Type B pancreatic cell (in vitro differentiated cells): ENCODE results near the gene AGAP2. TPM values are rescaled to one million over a fixed set of nuclear protein-coding genes. Genes with fewer than 3 reads are reported as not detected.

Experiments used
- DNase-seq: peaks from one replicate; pipeline ENCODE4 v3.0.0; 2021; ENCODE audit warnings: mixed read lengths; ENCODE audit not compliant: unreplicated experiment; ENCODE audit errors: extremely low spot score
- H3K27ac Mint-ChIP-seq: 2 replicates; pipeline ENCODE4 v1.8.0; 2021; ENCODE audit warnings: mild to moderate bottlenecking, mixed read lengths
- H3K27me3 Mint-ChIP-seq: 2 replicates; pipeline ENCODE4 v1.8.0; 2021; ENCODE audit warnings: mixed read lengths
- H3K36me3 Mint-ChIP-seq: 2 replicates; pipeline ENCODE4 v1.8.0; 2021; ENCODE audit warnings: mixed read lengths
- H3K4me1 Mint-ChIP-seq: one replicate; pipeline ENCODE4 v1.8.0; 2021; ENCODE audit warnings: mixed read lengths; ENCODE audit not compliant: unreplicated experiment
- H3K4me3 Mint-ChIP-seq: 2 replicates; pipeline ENCODE4 v1.8.0; 2021; ENCODE audit warnings: mild to moderate bottlenecking, mixed read lengths
- H3K9me3 Mint-ChIP-seq: 2 replicates; pipeline ENCODE4 v1.8.0; 2021; ENCODE audit warnings: mixed read lengths
- total RNA-seq: library from RNA; stranded (reverse); gene quantifications from 2 replicates; pipeline ENCODE4 v1.2.1, GENCODE V29; 2021; ENCODE audit warnings: low replicate concordance
- TF ChIP-seq, protein P1 (sequence below): fragments of 200-600 bp; sonication (generic); conservative IDR thresholded peaks from 2 replicates; pipeline ENCODE4 v1.5.0; 2021; ENCODE audit warnings: antibody characterized with exemption, mild to moderate bottlenecking

AGAP2 gene
- total RNA-seq, 1 donor from 2014 or later: 4.1 TPM

DNA sequence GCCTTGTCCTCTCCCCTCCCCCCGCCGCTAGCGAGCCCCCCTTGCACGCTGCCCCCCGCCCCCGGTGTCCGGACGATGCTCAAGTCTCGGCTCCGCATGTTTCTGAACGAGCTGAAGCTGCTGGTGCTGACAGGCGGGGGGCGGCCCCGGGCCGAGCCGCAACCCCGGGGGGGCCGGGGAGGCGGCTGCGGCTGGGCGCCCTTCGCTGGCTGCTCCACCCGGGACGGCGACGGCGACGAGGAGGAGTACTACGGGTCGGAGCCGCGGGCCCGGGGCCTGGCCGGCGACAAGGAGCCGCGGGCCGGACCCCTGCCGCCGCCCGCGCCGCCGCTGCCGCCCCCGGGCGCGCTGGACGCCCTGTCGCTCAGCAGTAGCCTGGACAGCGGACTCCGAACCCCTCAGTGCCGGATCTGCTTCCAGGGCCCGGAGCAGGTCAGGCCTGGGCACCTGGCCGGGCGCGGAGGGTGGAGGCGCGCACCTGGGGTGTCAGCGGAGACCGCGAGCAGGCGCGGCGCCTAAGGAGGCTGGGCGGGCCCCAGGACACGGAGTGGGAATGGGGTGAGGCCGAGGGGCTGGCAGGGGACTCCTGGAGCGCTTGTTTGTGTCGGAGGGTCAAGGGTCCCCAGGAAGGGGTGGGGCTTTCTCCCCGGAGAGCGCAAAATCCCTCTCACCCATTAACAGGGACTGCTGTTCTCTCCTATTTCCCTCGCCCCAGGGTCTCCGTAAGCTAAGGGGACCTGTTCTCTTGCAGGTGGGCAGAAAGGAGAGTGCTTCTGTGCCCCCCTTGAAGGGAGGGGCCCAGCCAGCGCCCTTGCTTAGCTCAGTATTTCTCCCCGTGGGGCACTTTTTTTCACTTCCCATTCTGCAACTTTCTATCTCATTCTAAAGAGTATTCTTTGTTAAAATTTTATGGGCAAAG lies 17.2 kb upstream of the AGAP2 start:
- Mint-ChIP-seq H3K4me3 (peak overlapping the region; percentile 89), H3K36me3 (peaks cover 19% of the 10 kb centered on the region), H3K27me3 (peaks cover 56% of the 10 kb centered on the region), H3K9me3 (no peaks in the 10 kb centered on the region), H3K4me1 (peaks cover 43% of the 10 kb centered on the region), H3K27ac (peak overlapping the region; percentile 90)
- no peak for DNase-seq
- TF ChIP-seq, protein P1, sequence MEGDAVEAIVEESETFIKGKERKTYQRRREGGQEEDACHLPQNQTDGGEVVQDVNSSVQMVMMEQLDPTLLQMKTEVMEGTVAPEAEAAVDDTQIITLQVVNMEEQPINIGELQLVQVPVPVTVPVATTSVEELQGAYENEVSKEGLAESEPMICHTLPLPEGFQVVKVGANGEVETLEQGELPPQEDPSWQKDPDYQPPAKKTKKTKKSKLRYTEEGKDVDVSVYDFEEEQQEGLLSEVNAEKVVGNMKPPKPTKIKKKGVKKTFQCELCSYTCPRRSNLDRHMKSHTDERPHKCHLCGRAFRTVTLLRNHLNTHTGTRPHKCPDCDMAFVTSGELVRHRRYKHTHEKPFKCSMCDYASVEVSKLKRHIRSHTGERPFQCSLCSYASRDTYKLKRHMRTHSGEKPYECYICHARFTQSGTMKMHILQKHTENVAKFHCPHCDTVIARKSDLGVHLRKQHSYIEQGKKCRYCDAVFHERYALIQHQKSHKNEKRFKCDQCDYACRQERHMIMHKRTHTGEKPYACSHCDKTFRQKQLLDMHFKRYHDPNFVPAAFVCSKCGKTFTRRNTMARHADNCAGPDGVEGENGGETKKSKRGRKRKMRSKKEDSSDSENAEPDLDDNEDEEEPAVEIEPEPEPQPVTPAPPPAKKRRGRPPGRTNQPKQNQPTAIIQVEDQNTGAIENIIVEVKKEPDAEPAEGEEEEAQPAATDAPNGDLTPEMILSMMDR: no peak

DNA sequence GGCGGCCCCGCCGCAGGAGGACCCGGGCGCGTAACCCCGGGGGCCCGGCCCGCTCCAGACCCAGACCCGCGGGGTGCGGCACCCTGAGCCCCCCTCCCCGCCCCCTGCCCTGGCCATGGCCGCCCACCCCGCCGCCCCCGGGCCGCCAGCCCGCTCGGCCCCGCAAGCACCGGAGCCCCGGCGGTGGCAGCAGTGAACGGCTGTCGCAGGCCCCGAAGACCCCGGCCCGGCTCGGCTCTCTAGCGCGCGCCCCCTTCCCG lies 16.6 kb upstream of the AGAP2 start:
- Mint-ChIP-seq H3K9me3 (no peaks in the 10 kb centered on the region), H3K27ac (no peak overlapping the region), H3K4me3 (no peak overlapping the region), H3K4me1 (peaks cover 48% of the 10 kb centered on the region), H3K27me3 (peaks cover 50% of the 10 kb centered on the region), H3K36me3 (peaks cover 24% of the 10 kb centered on the region)
- TF ChIP-seq, protein P1: no peak
- no peak for DNase-seq

DNA sequence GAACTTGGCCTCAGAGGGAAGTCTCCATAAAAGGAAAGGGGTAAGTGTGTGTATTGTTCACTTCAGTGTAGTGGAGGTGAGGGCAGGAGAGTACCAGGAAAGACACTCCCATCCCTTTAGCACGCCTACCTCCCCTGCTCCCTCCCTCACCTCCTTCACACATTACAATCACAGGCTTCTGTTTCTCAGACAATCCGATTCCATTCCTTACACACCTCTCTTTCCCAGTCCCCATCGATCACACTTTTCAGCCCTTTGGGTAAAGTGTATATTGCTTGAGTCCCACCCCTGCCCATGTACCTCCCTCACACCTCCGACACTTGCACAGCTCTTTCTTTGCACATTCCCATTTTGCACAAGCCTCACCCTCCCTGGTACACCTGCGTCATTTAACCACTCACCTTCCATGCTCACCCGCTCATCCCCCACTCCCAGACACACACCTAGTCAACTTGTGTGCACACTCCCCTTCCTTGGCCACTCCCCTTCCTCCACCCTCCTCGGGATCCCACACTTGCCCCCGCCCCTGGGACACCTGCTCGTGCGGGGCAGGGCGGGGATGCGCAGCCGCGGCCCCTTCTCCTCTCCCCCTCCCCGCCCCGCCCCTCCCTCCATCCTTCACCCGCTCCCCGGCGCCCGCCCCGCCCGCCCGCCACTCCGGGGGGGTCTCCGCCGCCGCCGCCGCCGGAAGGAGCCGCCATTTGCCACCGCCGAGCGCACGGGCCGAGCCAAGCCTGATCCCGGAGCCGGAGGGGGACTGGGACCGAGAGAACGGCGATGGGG lies 16.1 kb upstream of the AGAP2 start, which contains the start of gene MARCHF9:
TSS of gene MARCHF9 (plus strand) at position 693 of the 783 bp plus-strand sequence. CDS start 426 bp downstream, outside the sequence.
- TF ChIP-seq, protein P1: no peak
- no peak for DNase-seq
- H3K27me3 Mint-ChIP-seq: peaks cover 45% of the 10 kb centered on the region
- peaks cover 23% of the 10 kb centered on the region for H3K36me3 Mint-ChIP-seq
- H3K9me3 Mint-ChIP-seq: no peaks in the 10 kb centered on the region
- peak within 1 kb of the TSS; percentile 98 for H3K4me3 Mint-ChIP-seq
- H3K4me1 Mint-ChIP-seq: peaks cover 48% of the 10 kb centered on the region
- peak within 1 kb of the TSS; percentile 95 for H3K27ac Mint-ChIP-seq

DNA sequence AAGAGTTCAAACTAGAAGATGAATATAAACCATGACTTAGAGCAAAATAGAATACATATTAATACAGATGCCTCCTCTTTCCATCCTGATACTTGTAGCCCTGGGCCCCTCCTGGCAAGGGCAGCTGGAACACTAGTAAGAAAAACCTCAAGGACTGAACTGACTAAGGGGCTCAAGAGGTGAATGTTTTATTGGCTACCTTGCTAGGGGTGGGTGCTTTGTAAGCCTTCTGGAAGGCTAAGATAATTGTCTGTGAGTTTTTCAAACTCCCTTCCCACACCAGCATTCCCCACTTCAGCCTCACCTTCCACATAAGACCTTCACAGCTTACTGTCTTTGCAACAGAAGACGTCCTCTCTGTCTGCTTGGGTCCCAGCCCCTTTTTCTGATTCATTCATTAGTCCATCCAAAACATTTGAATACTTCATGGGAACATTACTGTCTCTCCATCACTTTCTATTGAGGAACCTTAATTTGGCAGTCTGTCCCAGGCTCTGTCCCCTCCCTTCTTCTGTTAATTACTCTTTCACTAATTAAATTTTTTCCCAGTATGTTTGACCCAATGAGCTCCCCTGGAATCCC lies 15.3 kb upstream of the AGAP2 start:
- DNase-seq: no peak
- H3K27ac Mint-ChIP-seq: peak overlapping the region; percentile 95
- peak overlapping the region; percentile 98 for H3K4me3 Mint-ChIP-seq
- H3K4me1 Mint-ChIP-seq: peaks cover 48% of the 10 kb centered on the region
- H3K36me3 Mint-ChIP-seq: peaks cover 23% of the 10 kb centered on the region
- H3K9me3 Mint-ChIP-seq: no peaks in the 10 kb centered on the region
- peaks cover 41% of the 10 kb centered on the region for H3K27me3 Mint-ChIP-seq
- TF ChIP-seq, protein P1: no peak

DNA sequence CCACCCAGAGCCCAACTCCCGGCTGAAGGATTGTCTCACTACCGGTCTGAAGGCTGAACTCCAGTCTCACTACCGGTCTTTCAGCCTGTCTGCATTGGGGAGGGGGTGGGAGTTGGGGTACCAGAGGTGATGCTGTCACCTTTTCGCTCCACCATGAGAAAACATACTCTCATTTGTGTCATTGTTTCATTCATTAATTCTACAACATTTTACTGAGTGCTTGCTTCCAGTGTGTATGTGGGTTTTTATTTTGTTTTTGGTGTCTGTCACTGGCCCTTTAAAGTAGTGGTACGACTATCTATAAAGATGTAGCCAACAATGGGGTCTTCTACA lies 14.1 kb upstream of the AGAP2 start:
- H3K27me3 Mint-ChIP-seq: peaks cover 35% of the 10 kb centered on the region
- H3K27ac Mint-ChIP-seq: peak overlapping the region; percentile 95
- H3K4me1 Mint-ChIP-seq: peaks cover 48% of the 10 kb centered on the region
- H3K4me3 Mint-ChIP-seq: peak overlapping the region; percentile 98
- DNase-seq: no peak
- no peaks in the 10 kb centered on the region for H3K9me3 Mint-ChIP-seq
- TF ChIP-seq, protein P1: no peak
- peaks cover 25% of the 10 kb centered on the region for H3K36me3 Mint-ChIP-seq
